GDM1 (cell line): ENCODE measurements around the gene BCL7B.
"Not testable (repeated sequence)": the region's sequence is repeated elsewhere in the genome, so short reads cannot be mapped to it uniquely, and the experiment has no call there.

ENCODE experiments used
- DNase-seq: peaks from one replicate; lab custom pipeline; 2025; lab: John Stamatoyannopoulos, UW

Gene BCL7B

DNA sequence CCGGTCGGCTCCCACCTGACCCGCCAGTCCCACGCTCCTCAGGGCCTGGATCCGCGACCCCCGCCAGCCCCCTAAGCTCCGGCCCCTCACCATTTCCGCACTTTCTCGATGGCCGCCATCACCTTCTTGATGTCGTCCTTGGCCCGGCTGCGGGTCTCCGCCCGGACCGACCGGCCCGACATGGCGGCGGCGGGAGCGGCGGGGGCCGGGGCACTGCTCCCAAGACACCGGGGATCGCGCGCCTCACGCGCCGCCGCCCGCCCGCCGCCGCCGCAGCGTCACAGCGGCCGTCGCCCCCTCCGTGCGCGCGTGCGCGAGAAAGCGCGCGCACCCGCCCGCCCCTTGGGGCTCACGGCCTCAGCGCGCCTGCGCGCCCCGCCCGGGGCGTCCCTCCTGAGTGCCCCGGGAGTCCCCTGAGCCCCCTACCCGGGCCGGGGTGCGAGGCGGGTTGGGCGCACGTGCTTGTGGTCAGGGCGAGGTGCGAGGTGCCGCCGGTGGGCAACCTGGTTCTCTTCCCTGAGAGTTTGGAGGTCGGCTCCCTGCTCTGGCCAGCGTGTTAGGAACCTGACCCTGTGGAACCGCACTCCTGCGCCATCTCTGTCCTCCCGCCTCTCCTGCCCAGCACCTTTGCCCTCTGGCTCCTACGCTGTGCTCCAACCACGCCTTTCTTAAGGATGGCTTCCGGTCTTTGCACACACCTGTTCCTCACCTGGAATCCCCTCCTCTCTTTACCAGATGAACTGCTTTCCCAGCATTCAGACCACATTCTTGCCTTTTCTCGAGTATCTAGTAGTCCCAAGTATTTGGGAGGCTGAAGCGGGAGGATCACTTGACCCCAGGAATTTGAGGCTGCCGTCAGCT, at the start of gene BCL7B:
BCL7B (minus strand) TSS at position 294 of the 861 bp plus-strand sequence; CDS start at position 182, 112 bp downstream.
- peak; percentile 62 for DNase-seq

DNA sequence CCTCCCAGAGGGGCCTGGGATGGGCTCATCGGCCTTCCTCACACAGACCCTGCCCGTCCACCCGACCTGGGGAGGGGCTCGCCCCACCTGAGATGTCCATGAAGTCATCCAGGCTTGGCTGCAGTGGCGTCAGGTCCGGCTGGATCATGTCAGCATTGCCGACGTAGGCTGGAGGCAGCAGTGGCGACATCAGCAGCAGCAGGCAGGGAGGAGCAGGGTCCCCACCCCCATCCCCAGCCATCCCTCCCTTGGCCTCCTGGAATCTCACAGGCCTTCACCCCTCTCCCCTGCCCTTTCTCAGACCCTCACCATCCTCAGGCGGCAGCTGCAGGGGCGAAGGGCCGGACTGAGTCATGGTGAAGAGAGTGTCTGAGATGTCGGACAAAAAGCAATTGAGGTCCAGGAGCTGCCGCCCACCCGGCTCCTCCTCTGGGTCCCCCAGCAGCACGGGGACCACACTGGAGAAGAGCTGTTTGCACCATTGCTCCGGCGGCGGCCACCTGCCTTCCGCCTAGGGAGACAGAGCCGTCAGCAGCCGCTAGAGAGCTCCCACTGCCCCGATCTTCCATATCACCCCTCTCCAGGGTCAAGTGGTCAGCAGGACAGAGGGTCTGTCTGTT, 48.2 kb upstream of the BCL7B start:
- DNase-seq = no peak

GRCh38 chr7:73602721-73603651, 45.5 kb upstream of the BCL7B start:
- no peak for DNase-seq

DNA sequence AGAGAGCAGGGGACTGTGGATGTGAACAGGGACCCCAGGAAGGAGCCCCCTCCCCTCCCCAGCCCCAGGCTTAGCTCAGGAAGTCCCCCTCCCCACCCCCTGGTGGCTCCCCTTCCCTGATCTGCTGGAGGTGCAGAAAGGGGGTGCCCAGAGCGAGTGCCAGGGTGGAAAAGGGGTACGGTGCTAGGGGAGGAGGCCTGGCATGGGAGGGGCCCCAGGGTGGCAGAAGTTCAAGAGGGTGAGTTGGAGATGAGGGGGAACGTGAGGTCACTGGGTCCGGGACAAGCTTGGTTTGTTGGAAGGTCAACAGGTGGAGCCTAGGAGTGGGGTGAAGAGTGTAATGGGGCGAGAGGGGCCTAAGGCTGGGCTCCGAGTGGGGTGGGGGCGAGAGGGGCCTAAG, 42.4 kb upstream of the BCL7B start:
- no peak for DNase-seq

- no peak for DNase-seq
These were observed 41.8 kb upstream of the BCL7B start for GRCh38 chr7:73599151-73599882.

DNA sequence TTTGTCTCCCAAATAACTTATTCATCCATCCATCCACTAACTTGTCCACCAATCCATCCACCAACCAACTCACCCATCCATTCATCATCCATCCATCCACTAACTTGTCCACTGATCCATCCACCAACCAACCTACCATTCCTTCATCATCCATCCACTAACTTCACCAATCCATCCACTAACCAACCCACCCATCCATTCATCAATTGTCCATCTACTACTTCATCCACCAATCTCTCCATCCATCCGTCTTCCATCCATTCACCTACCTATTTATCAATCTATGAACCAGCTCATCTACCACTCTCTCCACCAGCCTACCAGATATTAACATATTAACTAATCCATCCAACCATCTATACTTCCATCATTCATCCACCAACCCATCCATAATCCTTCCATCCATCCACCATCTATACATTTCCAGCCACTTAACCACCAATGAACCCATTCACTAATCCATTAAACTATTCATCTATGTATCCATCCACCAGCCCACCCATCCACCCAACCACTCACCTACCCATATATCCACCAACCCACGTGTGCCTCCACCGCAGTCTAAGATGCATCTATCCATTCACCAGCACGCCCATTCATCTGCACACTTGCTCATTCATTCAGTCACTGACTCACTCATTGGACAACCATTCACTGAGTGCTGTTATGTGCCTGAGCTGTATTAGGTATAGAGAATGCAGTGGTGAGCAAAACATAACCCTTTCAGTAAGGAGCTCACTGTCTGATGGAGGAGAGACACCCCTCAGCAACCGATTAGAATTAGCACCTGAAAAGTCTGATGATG, 40.7 kb upstream of the BCL7B start:
- DNase-seq = no peak

- DNase-seq = no peak
These were observed 38.9 kb upstream of the BCL7B start for GRCh38 chr7:73596191-73597065.

- DNase-seq = no peak
These were observed 37.9 kb upstream of the BCL7B start for GRCh38 chr7:73595358-73595757.

- DNase-seq = no peak
These were observed 35.9 kb upstream of the BCL7B start for GRCh38 chr7:73593207-73594045.

- no peak for DNase-seq
These were observed 29.4 kb upstream of the BCL7B start for GRCh38 chr7:73586911-73587310.

DNA sequence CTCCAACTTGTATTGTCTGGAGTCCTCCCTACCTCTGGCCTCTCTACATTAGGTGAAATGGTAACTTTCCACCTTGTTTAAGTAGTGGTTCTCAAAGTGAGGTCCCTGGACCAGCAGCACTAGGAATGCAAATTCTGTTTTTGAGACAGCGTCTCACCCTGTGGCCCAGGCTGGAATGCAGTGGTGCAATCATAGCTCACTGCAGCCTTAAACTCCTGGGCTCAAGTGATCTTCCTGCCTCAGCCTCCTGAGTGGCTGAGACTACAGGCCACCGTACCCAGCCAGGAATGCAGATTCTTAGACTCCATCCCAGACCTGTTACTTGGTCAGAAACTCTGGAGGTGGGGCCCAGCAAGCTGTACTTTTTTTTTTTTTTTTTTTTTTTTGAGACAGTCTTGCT, 27.7 kb upstream of the BCL7B start:
- DNase-seq = no peak

DNA sequence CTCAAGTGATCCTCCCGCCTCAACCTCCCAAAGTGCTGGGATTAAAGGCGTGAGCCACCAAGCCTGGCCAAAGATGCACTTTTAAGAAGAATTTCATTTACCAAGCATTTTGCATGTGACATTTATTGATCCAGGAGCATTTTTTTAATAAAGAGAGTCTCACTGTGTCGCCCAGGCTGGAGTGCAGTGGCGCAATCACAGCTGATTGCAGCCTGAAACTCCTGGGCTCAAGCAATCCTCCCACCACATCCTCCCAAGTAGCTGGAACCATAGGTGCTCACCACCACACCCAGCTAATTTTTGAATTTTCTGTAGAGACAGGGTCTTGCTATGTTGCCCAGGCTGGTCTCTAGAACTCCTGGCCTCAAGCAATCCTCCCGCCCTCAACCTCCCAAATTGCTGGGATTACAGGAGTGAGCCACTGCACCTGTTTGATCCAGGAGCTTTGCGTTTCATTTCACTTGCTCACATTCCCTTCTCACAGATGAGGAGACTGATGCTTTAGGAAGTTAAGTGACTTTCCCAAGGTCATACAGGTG, 25.2 kb upstream of the BCL7B start:
- no peak for DNase-seq

DNA sequence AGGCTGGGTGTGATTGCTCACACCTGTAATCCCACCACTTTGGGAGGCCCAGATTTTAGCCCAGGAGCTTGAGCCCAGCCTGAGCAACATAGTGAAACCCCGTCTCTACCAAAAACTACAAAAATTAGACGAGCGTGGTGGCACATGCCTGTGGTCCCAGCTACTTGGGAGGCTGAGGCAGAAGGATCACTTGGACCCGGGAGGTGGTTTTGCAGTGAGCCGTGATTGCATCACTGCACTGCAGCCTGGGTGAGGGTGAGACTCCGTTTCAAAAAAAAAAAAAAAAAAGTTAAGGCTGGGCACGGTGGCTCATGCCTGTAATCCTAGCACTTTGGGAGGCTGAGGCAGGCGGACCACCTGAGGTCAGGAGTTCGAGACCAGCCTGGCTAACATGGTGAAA, 23.5 kb upstream of the BCL7B start:
- DNase-seq = not testable (repeated sequence)

GRCh38 chr7:73578342-73579128, 21.0 kb upstream of the BCL7B start, which contains the start of gene TBL2:
TBL2 (minus strand) TSS chr7:73578579; CDS start chr7:73578549, 30 bp downstream.
- peak; percentile 98 for DNase-seq

DNA sequence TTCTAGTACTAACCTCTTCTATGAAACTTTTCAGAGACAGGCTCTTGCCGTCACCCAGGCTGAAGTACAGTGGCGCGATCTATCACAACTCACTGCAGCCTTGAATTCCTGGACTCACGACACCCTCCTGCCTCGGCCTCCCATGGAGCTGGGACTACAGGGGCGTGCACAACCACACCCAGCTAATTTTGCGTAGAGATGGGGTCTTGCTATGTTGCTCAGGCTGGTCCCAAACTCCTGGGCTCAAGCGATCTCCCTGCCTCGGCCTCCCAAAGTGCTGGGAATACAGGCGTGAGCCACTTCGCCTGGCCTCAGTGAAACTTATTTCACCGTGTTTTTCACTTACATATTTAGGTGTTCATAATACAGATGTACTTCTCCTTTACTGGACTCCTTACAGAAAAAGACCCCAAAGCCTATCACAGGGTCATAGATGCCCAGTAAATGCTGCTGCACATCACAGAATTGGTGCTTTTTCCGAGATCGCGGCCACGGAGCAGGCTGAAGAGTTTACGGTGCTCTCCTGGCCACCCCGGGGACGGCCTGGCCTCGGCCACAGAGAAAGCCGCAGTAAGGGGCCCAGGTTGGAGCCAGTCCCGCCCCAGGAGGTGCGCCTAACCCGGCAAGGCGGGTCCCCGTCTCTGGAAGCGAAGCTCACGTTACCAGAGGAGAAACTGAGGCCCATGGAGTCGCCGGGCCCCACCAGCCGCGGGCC, 20.3 kb upstream of the BCL7B start:
- no peak for DNase-seq

- no peak for DNase-seq
These were observed 16.3 kb upstream of the BCL7B start for GRCh38 chr7:73573791-73574190.

- no peak for DNase-seq
These were observed 15.8 kb upstream of the BCL7B start for GRCh38 chr7:73573276-73573675.
